H1 (cell line): Measurements from ENCODE around the gene TEKT3. TPM values are rescaled to one million over a fixed set of nuclear protein-coding genes. Genes with fewer than 3 reads are reported as not detected.

ENCODE experiments used
- CTCF ChIA-PET: fragments of 300-600 bp; sonication (Branson Sonifier 250); formaldehyde crosslinking; loops from one replicate; lab custom pipeline; 2021; ENCODE audit not compliant: partially characterized antibody; lab: Charles Lee
- POLR2A ChIA-PET: fragments of 300-600 bp; sonication (Branson Sonifier 250); formaldehyde crosslinking; loops from one replicate; lab custom pipeline; 2021; ENCODE audit warnings: inconsistent platforms; ENCODE audit not compliant: partially characterized antibody; lab: Charles Lee
- DNase-seq, 2 experiments: peaks; one replicate each; pipeline versions ENCODE4 v3.0.0 to v3.0.0-alpha.2; 2010 to 2022; ENCODE audit warnings: low spot score in 2 of 2, low read depth in 1 of 2, mixed read lengths in 1 of 2
- FAIRE-seq: peaks from 2 replicates; lab custom pipeline; 2011; peaks lifted over from hg19 to GRCh38; lab: Jason Lieb, UNC
- H2AFZ ChIP-seq: 2 replicates; pipeline ENCODE4 v1.8.1; 2012; ENCODE audit warnings: low read length, inconsistent platforms
- H2AK5ac ChIP-seq: 2 replicates; pipeline ENCODE4 v1.6.1; 2013; ENCODE audit warnings: low read depth, low read length
- H2BK120ac ChIP-seq: replicated peaks from 2 replicates; pipeline ENCODE3; 2013; ENCODE audit warnings: low read depth, low read length, inconsistent platforms
- H2BK12ac ChIP-seq: 2 replicates; pipeline ENCODE4 v1.6.1; 2013; ENCODE audit warnings: low read depth, low read length
- H2BK15ac ChIP-seq: 2 replicates; pipeline ENCODE4 v1.6.1; 2013; ENCODE audit warnings: low read length
- H2BK20ac ChIP-seq: 2 replicates; pipeline ENCODE4 v1.6.1; 2013; ENCODE audit warnings: low read length
- H2BK5ac ChIP-seq: 2 replicates; pipeline ENCODE4 v1.6.1; 2013; ENCODE audit warnings: low read depth, low read length
- H3K14ac ChIP-seq: 2 replicates; pipeline ENCODE4 v1.6.1; 2013; ENCODE audit warnings: inconsistent platforms; ENCODE audit not compliant: insufficient read length
- H3K18ac ChIP-seq: 2 replicates; pipeline ENCODE4 v1.6.1; 2013; ENCODE audit warnings: low read length; ENCODE audit errors: extremely low read depth
- H3K23ac ChIP-seq: 2 replicates; pipeline ENCODE4 v1.6.1; 2013; ENCODE audit warnings: inconsistent platforms; ENCODE audit not compliant: insufficient read length
- H3K23me2 ChIP-seq: 2 replicates; pipeline ENCODE4 v1.6.1; 2013; ENCODE audit warnings: low read depth, low read length
- H3K27ac ChIP-seq: 2 replicates; pipeline ENCODE4 v1.6.1; 2011; ENCODE audit warnings: low read depth, low read length, inconsistent platforms
- H3K27me3 ChIP-seq, 4 experiments: replicated peaks in 1 of 4; 1 replicate in 1 of 4; 2 replicates in 3 of 4; pipeline versions ENCODE4 v1.6.1 to v1.8.1; 2011 to 2013; ENCODE audit warnings: low read length in 3 of 4, mild to moderate bottlenecking in 3 of 4, inconsistent platforms in 2 of 4, mixed read lengths in 2 of 4, moderate library complexity in 1 of 4; ENCODE audit not compliant: control insufficient read depth in 3 of 4, insufficient read depth in 3 of 4; ENCODE audit errors: extremely low read depth in 1 of 4
- H3K36me3 ChIP-seq, 4 experiments: 2 replicates each; pipeline versions ENCODE4 v1.6.1 to v1.8.1; 2011 to 2013; ENCODE audit warnings: mild to moderate bottlenecking in 4 of 4, low read length in 3 of 4, moderate library complexity in 2 of 4, control low read depth in 1 of 4, inconsistent platforms in 1 of 4; ENCODE audit not compliant: insufficient read depth in 4 of 4, control insufficient read depth in 2 of 4
- H3K4ac ChIP-seq: replicated peaks from 2 replicates; pipeline ENCODE3; 2013; ENCODE audit warnings: low read length, low read depth, mixed read lengths, inconsistent platforms; ENCODE audit not compliant: insufficient read length
- H3K4me1 ChIP-seq, 4 experiments: replicated peaks in 1 of 4; 1 replicate in 1 of 4; 2 replicates in 3 of 4; pipeline versions ENCODE4 v1.6.1 to v1.8.1; 2011 to 2013; ENCODE audit warnings: low read length in 3 of 4, inconsistent platforms in 2 of 4, mixed read lengths in 1 of 4; ENCODE audit not compliant: insufficient read depth in 4 of 4, control insufficient read depth in 3 of 4
- H3K4me2 ChIP-seq, 2 experiments: 2 replicates each; pipeline versions ENCODE4 v1.6.1 to v1.8.1; 2011 to 2013; ENCODE audit warnings: low read depth in 2 of 2, low read length in 2 of 2, control low read depth in 1 of 2, inconsistent platforms in 1 of 2, mild to moderate bottlenecking in 1 of 2; ENCODE audit not compliant: insufficient read depth in 1 of 2
- H3K4me3 ChIP-seq, 4 experiments: fragments of 200-600, 300-600 bp in 1 of 4; sonication (generic), shearing (Covaris generic), sonication (Bioruptor Twin) in 1 of 4; 2 replicates each; pipeline versions ENCODE4 v1.5.1 to v1.8.1; 2011 to 2016; ENCODE audit warnings: low read length in 4 of 4, low read depth in 3 of 4, control low read depth in 2 of 4, inconsistent platforms in 2 of 4, mild to moderate bottlenecking in 2 of 4, mixed read lengths in 1 of 4, moderate library complexity in 1 of 4; ENCODE audit not compliant: insufficient read depth in 2 of 4; ENCODE audit errors: extremely low read depth in 1 of 4
- H3K56ac ChIP-seq: replicated peaks from 2 replicates; pipeline ENCODE3; 2013; ENCODE audit warnings: low read depth, mild to moderate bottlenecking, mixed read lengths, low read length, inconsistent platforms; ENCODE audit not compliant: insufficient read length
- H3K79me1 ChIP-seq: 2 replicates; pipeline ENCODE4 v1.6.1; 2013; ENCODE audit warnings: low read depth, low read length, control low read depth
- H3K79me2 ChIP-seq, 2 experiments: 2 replicates each; pipeline versions ENCODE4 v1.6.1 to v1.8.1; 2012 to 2013; ENCODE audit warnings: low read length in 2 of 2, mild to moderate bottlenecking in 2 of 2, inconsistent platforms in 1 of 2; ENCODE audit not compliant: insufficient read depth in 2 of 2, control insufficient read depth in 1 of 2
- H3K9ac ChIP-seq, 4 experiments: replicated peaks in 1 of 4; 1 replicate in 1 of 4; 2 replicates in 3 of 4; pipeline versions ENCODE4 v1.6.1 to v1.8.1; 2011 to 2013; ENCODE audit warnings: low read depth in 3 of 4, low read length in 3 of 4, control low read depth in 2 of 4, mild to moderate bottlenecking in 2 of 4, moderate library complexity in 2 of 4, inconsistent platforms in 1 of 4; ENCODE audit errors: extremely low read depth in 1 of 4
- H3K9me3 ChIP-seq, 2 experiments: 2 replicates each; pipeline versions ENCODE4 v1.6.1 to v1.8.1; 2012 to 2013; ENCODE audit warnings: mild to moderate bottlenecking in 2 of 2, moderate library complexity in 2 of 2, control low read depth in 1 of 2, inconsistent platforms in 1 of 2, low read depth in 1 of 2, low read length in 1 of 2, mixed read lengths in 1 of 2; ENCODE audit not compliant: insufficient read depth in 2 of 2
- H4K20me1 ChIP-seq, 2 experiments: replicated peaks in 1 of 2; 2 replicates each; pipeline versions ENCODE3 to v1.8.1; 2011 to 2013; ENCODE audit warnings: inconsistent platforms in 2 of 2, low read length in 2 of 2, mild to moderate bottlenecking in 1 of 2; ENCODE audit not compliant: insufficient read depth in 2 of 2, control insufficient read depth in 1 of 2
- H4K5ac ChIP-seq: 2 replicates; pipeline ENCODE4 v1.6.1; 2013; ENCODE audit warnings: low read length, low read depth, mixed read lengths, inconsistent platforms; ENCODE audit not compliant: insufficient read length
- H4K8ac ChIP-seq: 2 replicates; pipeline ENCODE4 v1.8.0; 2013; ENCODE audit warnings: mild to moderate bottlenecking, moderate library complexity, low read length, inconsistent platforms; ENCODE audit not compliant: insufficient read depth; ENCODE audit errors: extremely low read depth
- H4K91ac ChIP-seq: replicated peaks from 2 replicates; pipeline ENCODE3; 2013; ENCODE audit warnings: low read length, mixed read lengths, inconsistent platforms; ENCODE audit not compliant: insufficient read length
- CEBPB ChIP-seq: IDR thresholded peaks from 2 replicates; pipeline ENCODE4 v1.6.1; 2012; ENCODE audit warnings: low read depth, low read length
- CHD2 ChIP-seq: IDR thresholded peaks from 2 replicates; pipeline ENCODE4 v1.6.1; 2012; ENCODE audit warnings: low read length, improper control_type of control experiment
- CTBP2 ChIP-seq: IDR thresholded peaks from 2 replicates; pipeline ENCODE4 v1.7.0; 2011; ENCODE audit warnings: borderline replicate concordance, mild to moderate bottlenecking, moderate library complexity, mixed read lengths, low read length; ENCODE audit not compliant: insufficient read depth, insufficient read length
- EGR1 ChIP-seq: IDR thresholded peaks from 2 replicates; pipeline ENCODE4 v1.6.1; 2011; ENCODE audit warnings: low read depth, low read length, borderline replicate concordance
- JUND ChIP-seq: IDR thresholded peaks from 2 replicates; pipeline ENCODE4 v1.6.1; 2011; ENCODE audit warnings: mild to moderate bottlenecking, improper control_type of control experiment, low read length
- KDM1A ChIP-seq: fragments of 200-600, 300-600 bp; sonication (generic); IDR thresholded peaks from 2 replicates; pipeline ENCODE4 v1.7.1; 2016; ENCODE audit warnings: mild to moderate bottlenecking, low read length, borderline replicate concordance
- RXRA ChIP-seq: IDR thresholded peaks from 2 replicates; pipeline ENCODE4 v1.6.1; 2011; ENCODE audit warnings: low read depth, mild to moderate bottlenecking, low read length, moderate library complexity; ENCODE audit not compliant: insufficient read depth
- SIN3A ChIP-seq, 2 experiments: IDR thresholded peaks in 1 of 2; conservative IDR thresholded peaks in 1 of 2; 2 replicates each; pipeline ENCODE4 v1.6.1; 2011 to 2012; ENCODE audit warnings: low read length in 2 of 2, improper control_type of control experiment in 1 of 2, low read depth in 1 of 2, mild to moderate bottlenecking in 1 of 2
- YY1 ChIP-seq: IDR thresholded peaks from 2 replicates; pipeline ENCODE4 v1.6.1; 2011; ENCODE audit warnings: low read depth, mild to moderate bottlenecking, low read length
- WGBS, 2 experiments: shearing (Covaris generic) in 1 of 2; methylation state at CpG; one replicate each; pipeline versions ENCODE4 v1.1.6 to v1.1.7; 2013 to 2015; ENCODE audit warnings: low lambda C conversion rate in 2 of 2, mixed read lengths in 2 of 2, inconsistent platforms in 1 of 2, low coverage in 1 of 2, missing lambda C conversion rate in 1 of 2; ENCODE audit not compliant: insufficient replicate concordance in 2 of 2, insufficient coverage in 1 of 2, insufficient read length in 1 of 2; ENCODE audit errors: extremely low coverage in 1 of 2, missing lambda C conversion rate in 1 of 2; 5-methylcytosine and 5-hydroxymethylcytosine counted together
- polyA plus RNA-seq, 7 experiments: library from polyadenylated mRNA; depleted of rRNA in 3 of 7; stranded (reverse) in 5 of 7; unstranded in 2 of 7; fragments of >200 nt in 5 of 7; fragments of 200-250 nt in 2 of 7; gene quantifications; 1 replicate in 5 of 7; 2 replicates in 1 of 7; 4 replicates in 1 of 7; pipeline versions ENCODE4 v1.2.1 to v1.2.3, GENCODE V29; 2011 to 2013; ENCODE audit warnings: missing spikeins in 2 of 7, mixed read lengths in 2 of 7
- total RNA-seq: library from RNA; stranded (reverse); fragmentation: NEBNext Ultra II Directional; extraction: Animal tissue kit (Norgen Biotek cat#: 25700); gene quantifications from 2 replicates; pipeline ENCODE4 v1.2.1, GENCODE V29; 2021

TEKT3 gene
- total and polyA plus RNA-seq, 2 of the 8 experiments (the other 6 are each of a cell fraction or from before 2014, with no cell fraction given), result 2.2 to 2.9 TPM

DNA sequence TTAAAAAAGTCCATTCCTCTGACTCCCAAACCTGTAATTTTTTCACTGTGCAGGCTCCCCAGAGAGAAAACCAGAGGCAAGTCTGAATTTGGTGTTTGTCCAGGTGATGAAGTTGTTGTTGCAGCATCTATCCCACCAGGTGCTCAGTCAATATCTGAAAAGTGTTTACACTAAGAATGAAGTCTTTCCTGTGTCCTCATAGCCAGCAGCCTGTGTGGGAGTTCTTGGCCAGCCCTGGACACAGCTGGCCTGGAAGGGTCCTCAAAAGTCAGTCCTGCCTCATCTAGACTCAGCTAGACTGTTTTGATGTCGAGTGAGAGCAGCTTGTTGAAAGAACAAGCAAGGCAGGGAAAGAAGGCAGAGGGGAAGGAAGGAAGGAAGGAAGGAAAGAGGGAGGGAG lies 72.9 kb downstream of the TEKT3 start:
- POLR2A ChIA-PET, result no interaction called here
- H4K5ac ChIP-seq, result no peak overlapping the region
- H3K4me2 ChIP-seq, result no peak overlapping the region
- H3K79me1 ChIP-seq, result no peaks in the 10 kb centered on the region
- no peak overlapping the region for H2AK5ac ChIP-seq
- H3K36me3 ChIP-seq, result no peaks in the 10 kb centered on the region
- H2BK15ac ChIP-seq, result no peak overlapping the region
- no peak overlapping the region for H3K9ac ChIP-seq
- H3K4me3 ChIP-seq, result no peak overlapping the region
- H2BK120ac ChIP-seq, result no peak overlapping the region
- no peaks in the 10 kb centered on the region for H3K79me2 ChIP-seq
- H3K9me3 ChIP-seq, result no peaks in the 10 kb centered on the region
- 77% methylated on average over 1 of the region's 1 CpG; no CpG with 5 or more reads in 1 of the 2 experiments for WGBS, 2 experiments
- H2AFZ ChIP-seq, result no peak overlapping the region
- H4K91ac ChIP-seq, result no peak overlapping the region
- peaks cover 5 to 14% (median 10%) of the 10 kb centered on the region in 4 experiments for H3K27me3 ChIP-seq
- H3K27ac ChIP-seq, result no peak overlapping the region
- H3K23me2 ChIP-seq, result no peaks in the 10 kb centered on the region
- no peak overlapping the region for H3K4ac ChIP-seq
- FAIRE-seq (no peak), DNase-seq (no peak)
- CTCF ChIA-PET, result interaction anchor here (0.6 to 1.4 kb wide), 2 partner anchors 80 to 356 kb away, joined by 3 to 4 read pairs; no protein-coding TSS in a partner anchor
- no peak overlapping the region for H3K18ac ChIP-seq
- no peak overlapping the region for H3K23ac ChIP-seq
- H2BK20ac ChIP-seq, result no peak overlapping the region
- H2BK5ac ChIP-seq, result no peak overlapping the region
- H3K56ac ChIP-seq, result no peak overlapping the region
- no peak overlapping the region for H2BK12ac ChIP-seq
- H3K14ac ChIP-seq, result no peak overlapping the region
- no peak overlapping the region for H4K8ac ChIP-seq
- H3K4me1 ChIP-seq, result 0 out of 7 replicates have a peak, but pooled peaks cover 0 to 2% (median 0%) of the 10 kb centered on the region in 4 experiments
- H4K20me1 ChIP-seq, result peaks cover 0 to 1% of the 10 kb centered on the region in 2 experiments
- TF ChIP-seq YY1, result no peak
- no peak for TF ChIP-seq EGR1
- TF ChIP-seq CEBPB, result no peak
- TF ChIP-seq CTBP2, result no peak
- TF ChIP-seq CHD2, result no peak
- TF ChIP-seq RXRA, result no peak
- no peak for TF ChIP-seq KDM1A
- no peak for TF ChIP-seq SIN3A (conservative IDR thresholded peaks at IDR 0.05 in 1 of 2, IDR thresholded peaks at IDR 0.05 in 1 of 2; ENCODE audit: low read depth in 1 of 2, low read length in 2 of 2)
- no peak for TF ChIP-seq JUND
